ENCODE results near the gene ZNF574.

- TF ChIP-seq POLR2AphosphoS5 (IDR thresholded peaks at IDR 0.05; ENCODE audit: low read depth, low read length) (no peak), POLR2A (IDR thresholded peaks at IDR 0.05; ENCODE audit: low read depth, low read length) (no peak), TAF1 (IDR thresholded peaks at IDR 0.05; ENCODE audit: borderline replicate concordance, low read depth, low read length) (no peak)
These were observed 38.4 kb downstream of the ZNF574 start for GRCh38 chr19:42114412-42114811.

All from GM12892 (cell line).